Measurements from ENCODE around the gene SLC39A12. TPM values are rescaled to one million over a fixed set of nuclear protein-coding genes. Genes with fewer than 3 reads are reported as not detected.

SLC39A12 gene
- total and polyA plus RNA-seq, 2 experiments from 2014 or later, result not detected

- ATAC-seq, result no peak
- H2AFZ ChIP-seq, result peak overlapping the region; percentile 49
- no peaks in the 10 kb centered on the region for H3F3A ChIP-seq (replicated peaks; ENCODE audit: low read depth)
- no peak overlapping the region for H3K4me3 Mint-ChIP-seq
- no peaks in the 10 kb centered on the region for H3K36me3 ChIP-seq (ENCODE audit: insufficient read depth)
- no peaks in the 10 kb centered on the region for H3K27me3 ChIP-seq (ENCODE audit: insufficient read depth)
- no peaks in the 10 kb centered on the region for H3K27me3 Mint-ChIP-seq (ENCODE audit: insufficient read depth, low read depth, poor library complexity)
- H3K9me2 ChIP-seq (ENCODE audit: insufficient read depth), result no peaks in the 10 kb centered on the region
- no peaks in the 10 kb centered on the region for H3K36me3 Mint-ChIP-seq (ENCODE audit: low read depth)
- H3K9me3 Mint-ChIP-seq, result no peaks in the 10 kb centered on the region
- H3K4me2 ChIP-seq, result no peak overlapping the region
- DNase-seq (ENCODE audit: low spot score), result no peak
- H3K27ac Mint-ChIP-seq, result no peak overlapping the region
- no peaks in the 10 kb centered on the region for H4K20me1 ChIP-seq (replicated peaks; ENCODE audit: insufficient read depth)
- no peak overlapping the region for H3K27ac ChIP-seq (ENCODE audit: low read depth)
- H3K4me1 Mint-ChIP-seq, result no peaks in the 10 kb centered on the region; the same call in 2 of the 3 replicates
- TF ChIP-seq EZH2 (IDR thresholded peaks at IDR 0.05; ENCODE audit: low read depth, unreplicated experiment) (no peak), JUNB (IDR thresholded peaks at IDR 0.05; ENCODE audit: unreplicated experiment) (no peak), STAT1 (IDR thresholded peaks at IDR 0.05; ENCODE audit: unreplicated experiment) (no peak), POLR2AphosphoS5 (IDR thresholded peaks at IDR 0.05; ENCODE audit: low read depth) (no peak), ZNF331 (CRISPR knock-in tag; IDR thresholded peaks at IDR 0.05; ENCODE audit: low read depth) (no peak), EZH2phosphoT487 (IDR thresholded peaks at IDR 0.05; ENCODE audit: unreplicated experiment) (no peak), ZNF114 (CRISPR knock-in tag; IDR thresholded peaks at IDR 0.05) (no peak)
- TF ChIP-seq, protein P1, sequence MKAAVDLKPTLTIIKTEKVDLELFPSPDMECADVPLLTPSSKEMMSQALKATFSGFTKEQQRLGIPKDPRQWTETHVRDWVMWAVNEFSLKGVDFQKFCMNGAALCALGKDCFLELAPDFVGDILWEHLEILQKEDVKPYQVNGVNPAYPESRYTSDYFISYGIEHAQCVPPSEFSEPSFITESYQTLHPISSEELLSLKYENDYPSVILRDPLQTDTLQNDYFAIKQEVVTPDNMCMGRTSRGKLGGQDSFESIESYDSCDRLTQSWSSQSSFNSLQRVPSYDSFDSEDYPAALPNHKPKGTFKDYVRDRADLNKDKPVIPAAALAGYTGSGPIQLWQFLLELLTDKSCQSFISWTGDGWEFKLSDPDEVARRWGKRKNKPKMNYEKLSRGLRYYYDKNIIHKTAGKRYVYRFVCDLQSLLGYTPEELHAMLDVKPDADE (IDR thresholded peaks at IDR 0.05), result no peak
- TF ChIP-seq, protein P2, sequence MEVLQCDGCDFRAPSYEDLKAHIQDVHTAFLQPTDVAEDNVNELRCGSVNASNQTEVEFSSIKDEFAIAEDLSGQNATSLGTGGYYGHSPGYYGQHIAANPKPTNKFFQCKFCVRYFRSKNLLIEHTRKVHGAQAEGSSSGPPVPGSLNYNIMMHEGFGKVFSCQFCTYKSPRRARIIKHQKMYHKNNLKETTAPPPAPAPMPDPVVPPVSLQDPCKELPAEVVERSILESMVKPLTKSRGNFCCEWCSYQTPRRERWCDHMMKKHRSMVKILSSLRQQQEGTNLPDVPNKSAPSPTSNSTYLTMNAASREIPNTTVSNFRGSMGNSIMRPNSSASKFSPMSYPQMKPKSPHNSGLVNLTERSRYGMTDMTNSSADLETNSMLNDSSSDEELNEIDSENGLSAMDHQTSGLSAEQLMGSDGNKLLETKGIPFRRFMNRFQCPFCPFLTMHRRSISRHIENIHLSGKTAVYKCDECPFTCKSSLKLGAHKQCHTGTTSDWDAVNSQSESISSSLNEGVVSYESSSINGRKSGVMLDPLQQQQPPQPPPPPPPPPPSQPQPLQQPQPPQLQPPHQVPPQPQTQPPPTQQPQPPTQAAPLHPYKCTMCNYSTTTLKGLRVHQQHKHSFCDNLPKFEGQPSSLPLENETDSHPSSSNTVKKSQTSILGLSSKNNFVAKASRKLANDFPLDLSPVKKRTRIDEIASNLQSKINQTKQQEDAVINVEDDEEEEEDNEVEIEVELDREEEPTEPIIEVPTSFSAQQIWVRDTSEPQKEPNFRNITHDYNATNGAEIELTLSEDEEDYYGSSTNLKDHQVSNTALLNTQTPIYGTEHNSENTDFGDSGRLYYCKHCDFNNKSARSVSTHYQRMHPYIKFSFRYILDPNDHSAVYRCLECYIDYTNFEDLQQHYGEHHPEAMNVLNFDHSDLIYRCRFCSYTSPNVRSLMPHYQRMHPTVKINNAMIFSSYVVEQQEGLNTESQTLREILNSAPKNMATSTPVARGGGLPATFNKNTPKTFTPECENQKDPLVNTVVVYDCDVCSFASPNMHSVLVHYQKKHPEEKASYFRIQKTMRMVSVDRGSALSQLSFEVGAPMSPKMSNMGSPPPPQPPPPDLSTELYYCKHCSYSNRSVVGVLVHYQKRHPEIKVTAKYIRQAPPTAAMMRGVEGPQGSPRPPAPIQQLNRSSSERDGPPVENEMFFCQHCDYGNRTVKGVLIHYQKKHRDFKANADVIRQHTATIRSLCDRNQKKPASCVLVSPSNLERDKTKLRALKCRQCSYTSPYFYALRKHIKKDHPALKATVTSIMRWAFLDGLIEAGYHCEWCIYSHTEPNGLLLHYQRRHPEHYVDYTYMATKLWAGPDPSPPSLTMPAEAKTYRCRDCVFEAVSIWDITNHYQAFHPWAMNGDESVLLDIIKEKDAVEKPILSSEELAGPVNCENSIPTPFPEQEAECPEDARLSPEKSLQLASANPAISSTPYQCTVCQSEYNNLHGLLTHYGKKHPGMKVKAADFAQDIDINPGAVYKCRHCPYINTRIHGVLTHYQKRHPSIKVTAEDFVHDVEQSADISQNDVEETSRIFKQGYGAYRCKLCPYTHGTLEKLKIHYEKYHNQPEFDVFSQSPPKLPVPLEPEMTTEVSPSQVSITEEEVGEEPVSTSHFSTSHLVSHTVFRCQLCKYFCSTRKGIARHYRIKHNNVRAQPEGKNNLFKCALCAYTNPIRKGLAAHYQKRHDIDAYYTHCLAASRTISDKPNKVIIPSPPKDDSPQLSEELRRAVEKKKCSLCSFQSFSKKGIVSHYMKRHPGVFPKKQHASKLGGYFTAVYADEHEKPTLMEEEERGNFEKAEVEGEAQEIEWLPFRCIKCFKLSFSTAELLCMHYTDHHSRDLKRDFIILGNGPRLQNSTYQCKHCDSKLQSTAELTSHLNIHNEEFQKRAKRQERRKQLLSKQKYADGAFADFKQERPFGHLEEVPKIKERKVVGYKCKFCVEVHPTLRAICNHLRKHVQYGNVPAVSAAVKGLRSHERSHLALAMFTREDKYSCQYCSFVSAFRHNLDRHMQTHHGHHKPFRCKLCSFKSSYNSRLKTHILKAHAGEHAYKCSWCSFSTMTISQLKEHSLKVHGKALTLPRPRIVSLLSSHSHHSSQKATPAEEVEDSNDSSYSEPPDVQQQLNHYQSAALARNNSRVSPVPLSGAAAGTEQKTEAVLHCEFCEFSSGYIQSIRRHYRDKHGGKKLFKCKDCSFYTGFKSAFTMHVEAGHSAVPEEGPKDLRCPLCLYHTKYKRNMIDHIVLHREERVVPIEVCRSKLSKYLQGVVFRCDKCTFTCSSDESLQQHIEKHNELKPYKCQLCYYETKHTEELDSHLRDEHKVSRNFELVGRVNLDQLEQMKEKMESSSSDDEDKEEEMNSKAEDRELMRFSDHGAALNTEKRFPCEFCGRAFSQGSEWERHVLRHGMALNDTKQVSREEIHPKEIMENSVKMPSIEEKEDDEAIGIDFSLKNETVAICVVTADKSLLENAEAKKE (CRISPR knock-in tag; IDR thresholded peaks at IDR 0.05), result no peak
- TF ChIP-seq, protein P3, sequence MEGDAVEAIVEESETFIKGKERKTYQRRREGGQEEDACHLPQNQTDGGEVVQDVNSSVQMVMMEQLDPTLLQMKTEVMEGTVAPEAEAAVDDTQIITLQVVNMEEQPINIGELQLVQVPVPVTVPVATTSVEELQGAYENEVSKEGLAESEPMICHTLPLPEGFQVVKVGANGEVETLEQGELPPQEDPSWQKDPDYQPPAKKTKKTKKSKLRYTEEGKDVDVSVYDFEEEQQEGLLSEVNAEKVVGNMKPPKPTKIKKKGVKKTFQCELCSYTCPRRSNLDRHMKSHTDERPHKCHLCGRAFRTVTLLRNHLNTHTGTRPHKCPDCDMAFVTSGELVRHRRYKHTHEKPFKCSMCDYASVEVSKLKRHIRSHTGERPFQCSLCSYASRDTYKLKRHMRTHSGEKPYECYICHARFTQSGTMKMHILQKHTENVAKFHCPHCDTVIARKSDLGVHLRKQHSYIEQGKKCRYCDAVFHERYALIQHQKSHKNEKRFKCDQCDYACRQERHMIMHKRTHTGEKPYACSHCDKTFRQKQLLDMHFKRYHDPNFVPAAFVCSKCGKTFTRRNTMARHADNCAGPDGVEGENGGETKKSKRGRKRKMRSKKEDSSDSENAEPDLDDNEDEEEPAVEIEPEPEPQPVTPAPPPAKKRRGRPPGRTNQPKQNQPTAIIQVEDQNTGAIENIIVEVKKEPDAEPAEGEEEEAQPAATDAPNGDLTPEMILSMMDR (conservative IDR thresholded peaks at IDR 0.05; ENCODE audit: low read depth in 2 of 2), result no peak
- H3K4me3 ChIP-seq, result no peak overlapping the region
- H3K4me1 ChIP-seq (ENCODE audit: insufficient read depth), result no peaks in the 10 kb centered on the region
- H3K79me2 ChIP-seq (replicated peaks; ENCODE audit: insufficient read depth), result no peaks in the 10 kb centered on the region
Measured at GRCh38 chr10:17904564-17904963, 47.2 kb upstream of the SLC39A12 start.
